HCT116 (cell line): Measurements from ENCODE around the gene EPB41L5. TPM values are rescaled to one million over a fixed set of nuclear protein-coding genes. Genes with fewer than 3 reads are reported as not detected.

Experiments
- ATAC-seq: fragments of 200-7000 bp; cut with Tn5 transposase; 2 replicates; pipeline ENCODE4 v1.9.1; 2020; ENCODE audit warnings: mild to moderate bottlenecking, moderate library complexity
- BruUV-seq: library from RNA; stranded (reverse); fragments of 400-500 nt; replicated peaks from 2 replicates; lab custom pipeline; 2021; lab: Mats Ljungman, UMichigan
- CTCF ChIA-PET: fragments of 300-600 bp; sonication (Branson Sonifier 250); formaldehyde crosslinking; loops from one replicate; lab custom pipeline; 2021; ENCODE audit warnings: antibody characterized with exemption; lab: Charles Lee
- POLR2A ChIA-PET: fragments of 300-600, 350-600 bp; sonication (Branson Sonifier 250); formaldehyde crosslinking; loops from one replicate; lab custom pipeline; 2021; ENCODE audit warnings: antibody characterized with exemption; lab: Charles Lee
- RAD21 ChIA-PET, 2 experiments: fragments of 300-600 bp; sonication (Branson Sonifier 250); formaldehyde crosslinking; loops; one replicate each; lab custom pipeline; 2023; ENCODE audit warnings: low total read pairs in 2 of 2; ENCODE audit not compliant: uncharacterized antibody in 2 of 2, unreplicated experiment in 2 of 2, low non-redundant PET in 1 of 2; lab: Charles Lee
- DNase-seq: peaks from one replicate; pipeline ENCODE4 v3.0.0-alpha.2; 2010; ENCODE audit warnings: low read depth, low spot score
- H2AFZ ChIP-seq: fragments of 200-600 bp; shearing (Covaris generic), sonication (generic); 2 replicates; pipeline ENCODE4 v1.6.1; 2017; ENCODE audit warnings: low read depth, mixed run types, mixed read lengths, antibody characterized with exemption, low read length; ENCODE audit not compliant: poor library complexity, severe bottlenecking
- H3K27ac ChIP-seq: 2 replicates; pipeline ENCODE4 v1.5.1; 2012; ENCODE audit warnings: low read depth, low read length
- H3K27me3 ChIP-seq: fragments of 200-600 bp; sonication (generic); 2 replicates; pipeline ENCODE4 v1.6.1; 2016; ENCODE audit warnings: mixed run types, low read length, mixed read lengths; ENCODE audit not compliant: insufficient read depth
- H3K36me3 ChIP-seq, 2 experiments: fragments of 200-500 bp in 1 of 2; fragments of 200-600 bp in 1 of 2; sonication (Bioruptor generic) in 1 of 2; sonication (generic) in 1 of 2; 2 replicates each; pipeline versions ENCODE4 v1.5.1 to v1.6.1; 2014 to 2016; ENCODE audit warnings: low read length in 2 of 2, inconsistent platforms in 1 of 2, mixed read lengths in 1 of 2, mixed run types in 1 of 2; ENCODE audit not compliant: insufficient read depth in 2 of 2, control insufficient read depth in 1 of 2
- H3K4me1 ChIP-seq, 2 experiments: fragments of 200-600 bp in 1 of 2; sonication (generic) in 1 of 2; 2 replicates each; pipeline versions ENCODE4 v1.5.1 to v1.6.1; 2012 to 2017; ENCODE audit warnings: low read length in 2 of 2, inconsistent platforms in 1 of 2, mild to moderate bottlenecking in 1 of 2, mixed read lengths in 1 of 2, mixed run types in 1 of 2, moderate library complexity in 1 of 2; ENCODE audit not compliant: insufficient read depth in 2 of 2, control insufficient read depth in 1 of 2
- H3K4me2 ChIP-seq: fragments of 200-600 bp; sonication (generic); 2 replicates; pipeline ENCODE4 v1.6.1; 2017; ENCODE audit warnings: mixed run types, low read length, mixed read lengths
- H3K4me3 ChIP-seq, 2 experiments: fragments of 200-600 bp in 1 of 2; sonication (generic) in 1 of 2; replicated peaks in 1 of 2; 2 replicates each; pipeline ENCODE4 v1.5.1; 2011 to 2016; ENCODE audit warnings: low read length in 2 of 2, control low read depth in 1 of 2, low read depth in 1 of 2, mild to moderate bottlenecking in 1 of 2, mixed read lengths in 1 of 2, mixed run types in 1 of 2
- H3K79me2 ChIP-seq: fragments of 200-600 bp; sonication (generic); 2 replicates; pipeline ENCODE4 v1.6.1; 2017; ENCODE audit warnings: mild to moderate bottlenecking, mixed run types, low read length, moderate library complexity, mixed read lengths; ENCODE audit not compliant: insufficient read depth
- H3K9ac ChIP-seq: fragments of 200-600 bp; sonication (generic); 2 replicates; pipeline ENCODE4 v1.6.1; 2016; ENCODE audit warnings: low read length, mixed read lengths
- H3K9me2 ChIP-seq: fragments of 200-600 bp; sonication (generic), shearing (Covaris generic); 2 replicates; pipeline ENCODE4 v1.6.1; 2017; ENCODE audit warnings: mixed run types, mild to moderate bottlenecking, moderate library complexity; ENCODE audit not compliant: insufficient read depth
- H3K9me3 ChIP-seq, 2 experiments: fragments of 200-500 bp in 1 of 2; fragments of 200-600 bp in 1 of 2; sonication (Bioruptor generic) in 1 of 2; sonication (generic) in 1 of 2; 2 replicates each; pipeline ENCODE4 v1.6.1; 2014 to 2017; ENCODE audit warnings: low read length in 2 of 2, mixed read lengths in 2 of 2, inconsistent platforms in 1 of 2, low read depth in 1 of 2, mild to moderate bottlenecking in 1 of 2, mixed run types in 1 of 2, moderate library complexity in 1 of 2; ENCODE audit not compliant: control insufficient read depth in 1 of 2, insufficient read depth in 1 of 2
- H4K20me1 ChIP-seq: fragments of 200-600 bp; sonication (generic), shearing (Covaris generic); 2 replicates; pipeline ENCODE4 v1.6.1; 2017; ENCODE audit warnings: mixed run types, mild to moderate bottlenecking, moderate library complexity; ENCODE audit not compliant: insufficient read depth
- JUND ChIP-seq: IDR thresholded peaks from 2 replicates; pipeline ENCODE4 v1.6.1; 2012
- POLR2A ChIP-seq: IDR thresholded peaks from 2 replicates; pipeline ENCODE4 v1.7.0; 2011; ENCODE audit warnings: borderline replicate concordance; ENCODE audit not compliant: insufficient read depth, insufficient read length; ENCODE audit errors: extremely low read depth
- SRF ChIP-seq: IDR thresholded peaks from 2 replicates; pipeline ENCODE4 v1.6.1; 2012; ENCODE audit warnings: low read depth
- TCF7L2 ChIP-seq: IDR thresholded peaks from 2 replicates; pipeline ENCODE4 v1.7.0; 2011; ENCODE audit warnings: borderline replicate concordance, inconsistent platforms; ENCODE audit not compliant: insufficient read depth, insufficient read length; ENCODE audit errors: extremely low read depth
- YY1 ChIP-seq: IDR thresholded peaks from 2 replicates; pipeline ENCODE4 v1.6.1; 2011; ENCODE audit warnings: low read length, low read depth, moderate library complexity, mild to moderate bottlenecking; ENCODE audit not compliant: insufficient replicate concordance; ENCODE audit errors: extremely low read depth
- intact Hi-C: fragments of 100-400 bp; cut with micrococcal nuclease; formaldehyde crosslinking; loops from 2 replicates; pipeline ENCODE4 v1.10.0; 2022
- total RNA-seq: library from RNA; stranded (reverse); gene quantifications from one replicate; pipeline ENCODE4 v1.2.1, GENCODE V29; 2021; ENCODE audit not compliant: unreplicated experiment
- TF ChIP-seq, protein P1 (sequence below): IDR thresholded peaks from 2 replicates; pipeline ENCODE4 v1.6.1; 2012; ENCODE audit warnings: low read depth

Gene EPB41L5
- total RNA-seq, 1 experiment from 2014 or later, result 14.7 TPM

DNA sequence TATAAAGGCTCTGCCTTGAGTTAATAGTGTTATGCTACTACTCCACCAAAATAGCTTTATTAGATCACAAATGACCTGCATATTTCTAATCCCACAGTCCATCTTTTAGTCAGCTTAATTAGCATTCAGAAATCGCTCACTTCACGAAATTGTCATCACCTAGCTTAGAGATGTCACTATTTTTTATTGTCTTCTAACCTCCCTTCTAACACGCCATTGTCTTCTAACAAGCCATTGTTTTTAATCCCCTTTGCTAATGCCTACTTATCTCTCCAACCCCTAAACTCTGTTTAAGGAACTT, 97.1 kb downstream of the EPB41L5 start:
- H3K79me2 ChIP-seq, result no peaks in the 10 kb centered on the region
- H3K4me2 ChIP-seq, result no peak overlapping the region
- ChIA-PET POLR2A (no interaction called here), CTCF (interaction anchor here (1.2 to 2.3 kb wide), 4 partner anchors 10 to 443 kb away, joined by 4 to 17 read pairs (median 10); no protein-coding TSS in a partner anchor), RAD21 (no interaction called here)
- peaks cover 0 to 6% of the 10 kb centered on the region in 2 experiments; a peak in 1 of 4 replicates for H3K4me1 ChIP-seq
- H3K27ac ChIP-seq, result no peak overlapping the region
- TF ChIP-seq SRF (no peak), JUND (no peak), POLR2A (no peak), YY1 (no peak), TCF7L2 (no peak)
- TF ChIP-seq, protein P1, sequence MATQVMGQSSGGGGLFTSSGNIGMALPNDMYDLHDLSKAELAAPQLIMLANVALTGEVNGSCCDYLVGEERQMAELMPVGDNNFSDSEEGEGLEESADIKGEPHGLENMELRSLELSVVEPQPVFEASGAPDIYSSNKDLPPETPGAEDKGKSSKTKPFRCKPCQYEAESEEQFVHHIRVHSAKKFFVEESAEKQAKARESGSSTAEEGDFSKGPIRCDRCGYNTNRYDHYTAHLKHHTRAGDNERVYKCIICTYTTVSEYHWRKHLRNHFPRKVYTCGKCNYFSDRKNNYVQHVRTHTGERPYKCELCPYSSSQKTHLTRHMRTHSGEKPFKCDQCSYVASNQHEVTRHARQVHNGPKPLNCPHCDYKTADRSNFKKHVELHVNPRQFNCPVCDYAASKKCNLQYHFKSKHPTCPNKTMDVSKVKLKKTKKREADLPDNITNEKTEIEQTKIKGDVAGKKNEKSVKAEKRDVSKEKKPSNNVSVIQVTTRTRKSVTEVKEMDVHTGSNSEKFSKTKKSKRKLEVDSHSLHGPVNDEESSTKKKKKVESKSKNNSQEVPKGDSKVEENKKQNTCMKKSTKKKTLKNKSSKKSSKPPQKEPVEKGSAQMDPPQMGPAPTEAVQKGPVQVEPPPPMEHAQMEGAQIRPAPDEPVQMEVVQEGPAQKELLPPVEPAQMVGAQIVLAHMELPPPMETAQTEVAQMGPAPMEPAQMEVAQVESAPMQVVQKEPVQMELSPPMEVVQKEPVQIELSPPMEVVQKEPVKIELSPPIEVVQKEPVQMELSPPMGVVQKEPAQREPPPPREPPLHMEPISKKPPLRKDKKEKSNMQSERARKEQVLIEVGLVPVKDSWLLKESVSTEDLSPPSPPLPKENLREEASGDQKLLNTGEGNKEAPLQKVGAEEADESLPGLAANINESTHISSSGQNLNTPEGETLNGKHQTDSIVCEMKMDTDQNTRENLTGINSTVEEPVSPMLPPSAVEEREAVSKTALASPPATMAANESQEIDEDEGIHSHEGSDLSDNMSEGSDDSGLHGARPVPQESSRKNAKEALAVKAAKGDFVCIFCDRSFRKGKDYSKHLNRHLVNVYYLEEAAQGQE, result no peak
- H3K9ac ChIP-seq, result no peak overlapping the region
- no peaks in the 10 kb centered on the region for H3K36me3 ChIP-seq
- no peaks in the 10 kb centered on the region for H3K9me3 ChIP-seq
- no peaks in the 10 kb centered on the region for H3K9me2 ChIP-seq
- DNase-seq, result no peak
- no peak for ATAC-seq
- H2AFZ ChIP-seq, result no peak overlapping the region
- no TSS peak for BruUV-seq
- intact Hi-C loops, result no loop called here
- no peaks in the 10 kb centered on the region for H3K27me3 ChIP-seq
- H4K20me1 ChIP-seq, result no peaks in the 10 kb centered on the region
- H3K4me3 ChIP-seq, result no peak overlapping the region
